Measurements from ENCODE around the gene PLIN3. TPM values are rescaled to one million over a fixed set of nuclear protein-coding genes. Genes with fewer than 3 reads are reported as not detected.

The PLIN3 gene
- total and polyA plus RNA-seq, 9 of the 15 experiments (the other 6 are each of a cell fraction or from before 2014, with no cell fraction given) = 7.5 to 75.6 (median 43.1) TPM

DNA sequence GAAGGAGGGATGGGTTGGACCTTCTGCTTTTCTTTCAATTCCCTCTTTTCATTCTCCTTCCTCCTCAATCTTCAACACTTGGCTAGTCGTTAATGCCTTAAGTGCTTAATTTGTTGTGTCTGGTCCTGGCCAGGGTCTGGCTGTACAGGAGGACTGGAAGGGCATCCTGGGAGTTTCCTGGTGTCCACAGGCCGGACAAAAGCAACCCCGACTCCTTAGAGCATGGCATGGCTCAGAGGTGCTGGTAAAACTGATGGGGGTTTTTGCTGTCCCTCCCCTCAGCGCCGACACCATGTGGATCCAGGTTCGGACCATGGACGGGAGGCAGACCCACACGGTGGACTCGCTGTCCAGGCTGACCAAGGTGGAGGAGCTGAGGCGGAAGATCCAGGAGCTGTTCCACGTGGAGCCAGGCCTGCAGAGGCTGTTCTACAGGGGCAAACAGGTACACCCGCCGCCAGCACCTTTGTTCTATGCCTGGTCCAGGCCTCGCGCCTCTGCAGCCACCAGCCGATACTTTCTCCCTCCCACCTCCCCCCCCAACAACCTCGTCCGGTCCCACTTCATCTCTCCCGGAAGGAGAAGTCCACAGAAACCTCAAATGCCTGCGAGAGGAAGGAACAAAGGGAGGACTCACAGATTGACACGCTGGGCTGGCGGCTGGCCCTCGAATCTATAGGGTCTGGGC is 43.3 kb upstream of the PLIN3 start (continued):
- TF ChIP-seq, protein P1, sequence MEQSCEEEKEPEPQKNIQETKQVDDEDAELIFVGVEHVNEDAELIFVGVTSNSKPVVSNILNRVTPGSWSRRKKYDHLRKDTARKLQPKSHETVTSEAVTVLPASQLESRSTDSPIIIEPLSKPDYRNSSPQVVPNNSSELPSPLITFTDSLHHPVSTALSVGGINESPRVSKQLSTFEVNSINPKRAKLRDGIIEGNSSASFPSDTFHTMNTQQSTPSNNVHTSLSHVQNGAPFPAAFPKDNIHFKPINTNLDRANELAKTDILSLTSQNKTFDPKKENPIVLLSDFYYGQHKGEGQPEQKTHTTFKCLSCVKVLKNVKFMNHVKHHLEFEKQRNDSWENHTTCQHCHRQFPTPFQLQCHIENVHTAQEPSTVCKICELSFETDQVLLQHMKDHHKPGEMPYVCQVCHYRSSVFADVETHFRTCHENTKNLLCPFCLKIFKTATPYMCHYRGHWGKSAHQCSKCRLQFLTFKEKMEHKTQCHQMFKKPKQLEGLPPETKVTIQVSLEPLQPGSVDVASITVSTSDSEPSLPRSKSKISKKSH (CRISPR knock-in tag; IDR thresholded peaks at IDR 0.05) = no peak
- TF ChIP-seq HDAC1 (IDR thresholded peaks at IDR 0.05) (0 out of 4 replicates have a peak, but pooled peaks of 1 of the 2 experiments have one; percentile 19), ZC3H8 (IDR thresholded peaks at IDR 0.05) (no peak), PHB (CRISPR knock-in tag; IDR thresholded peaks at IDR 0.05) (no peak), MYBL2 (IDR thresholded peaks at IDR 0.05; ENCODE audit: low read depth) (no peak), MYBL2 (CRISPR knock-in tag; IDR thresholded peaks at IDR 0.05; ENCODE audit: borderline replicate concordance) (no peak), HDGF (IDR thresholded peaks at IDR 0.05) (no peak), SIN3A (IDR thresholded peaks at IDR 0.05; ENCODE audit: borderline replicate concordance in 2 of 2, control insufficient read depth in 1 of 2, low read depth in 2 of 2, low read length in 2 of 2) (no peak), SOX6 (IDR thresholded peaks at IDR 0.05) (no peak), DNMT1 (IDR thresholded peaks at IDR 0.05) (no peak), MAFG (tag; conservative IDR thresholded peaks at IDR 0.05) (no peak), KLF1 (tag; IDR thresholded peaks at IDR 0.05) (no peak), SNIP1 (IDR thresholded peaks at IDR 0.05; ENCODE audit: low read depth) (no peak), ETV1 (tag; conservative IDR thresholded peaks at IDR 0.05; ENCODE audit: low read depth) (peak; percentile 64), CHD2 (IDR thresholded peaks at IDR 0.05; ENCODE audit: low read depth, low read length) (no peak), TRIM28 (IDR thresholded peaks at IDR 0.05) (no peak), KLF16 (IDR thresholded peaks at IDR 0.05) (no peak), NFATC3 (IDR thresholded peaks at IDR 0.05) (no peak; the same call in 1 of the 2 replicates), ZFPM2 (CRISPR knock-in tag; IDR thresholded peaks at IDR 0.05) (no peak), ETV5 (CRISPR knock-in tag; IDR thresholded peaks at IDR 0.05; ENCODE audit: low read depth) (0 out of 2 replicates have a peak, but pooled peaks have one; percentile 47)
- TF ChIP-seq, protein P2, sequence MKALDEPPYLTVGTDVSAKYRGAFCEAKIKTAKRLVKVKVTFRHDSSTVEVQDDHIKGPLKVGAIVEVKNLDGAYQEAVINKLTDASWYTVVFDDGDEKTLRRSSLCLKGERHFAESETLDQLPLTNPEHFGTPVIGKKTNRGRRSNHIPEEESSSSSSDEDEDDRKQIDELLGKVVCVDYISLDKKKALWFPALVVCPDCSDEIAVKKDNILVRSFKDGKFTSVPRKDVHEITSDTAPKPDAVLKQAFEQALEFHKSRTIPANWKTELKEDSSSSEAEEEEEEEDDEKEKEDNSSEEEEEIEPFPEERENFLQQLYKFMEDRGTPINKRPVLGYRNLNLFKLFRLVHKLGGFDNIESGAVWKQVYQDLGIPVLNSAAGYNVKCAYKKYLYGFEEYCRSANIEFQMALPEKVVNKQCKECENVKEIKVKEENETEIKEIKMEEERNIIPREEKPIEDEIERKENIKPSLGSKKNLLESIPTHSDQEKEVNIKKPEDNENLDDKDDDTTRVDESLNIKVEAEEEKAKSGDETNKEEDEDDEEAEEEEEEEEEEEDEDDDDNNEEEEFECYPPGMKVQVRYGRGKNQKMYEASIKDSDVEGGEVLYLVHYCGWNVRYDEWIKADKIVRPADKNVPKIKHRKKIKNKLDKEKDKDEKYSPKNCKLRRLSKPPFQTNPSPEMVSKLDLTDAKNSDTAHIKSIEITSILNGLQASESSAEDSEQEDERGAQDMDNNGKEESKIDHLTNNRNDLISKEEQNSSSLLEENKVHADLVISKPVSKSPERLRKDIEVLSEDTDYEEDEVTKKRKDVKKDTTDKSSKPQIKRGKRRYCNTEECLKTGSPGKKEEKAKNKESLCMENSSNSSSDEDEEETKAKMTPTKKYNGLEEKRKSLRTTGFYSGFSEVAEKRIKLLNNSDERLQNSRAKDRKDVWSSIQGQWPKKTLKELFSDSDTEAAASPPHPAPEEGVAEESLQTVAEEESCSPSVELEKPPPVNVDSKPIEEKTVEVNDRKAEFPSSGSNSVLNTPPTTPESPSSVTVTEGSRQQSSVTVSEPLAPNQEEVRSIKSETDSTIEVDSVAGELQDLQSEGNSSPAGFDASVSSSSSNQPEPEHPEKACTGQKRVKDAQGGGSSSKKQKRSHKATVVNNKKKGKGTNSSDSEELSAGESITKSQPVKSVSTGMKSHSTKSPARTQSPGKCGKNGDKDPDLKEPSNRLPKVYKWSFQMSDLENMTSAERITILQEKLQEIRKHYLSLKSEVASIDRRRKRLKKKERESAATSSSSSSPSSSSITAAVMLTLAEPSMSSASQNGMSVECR (CRISPR knock-in tag; IDR thresholded peaks at IDR 0.05) = 0 out of 2 replicates have a peak, but pooled peaks have one; percentile 52
- TF ChIP-seq, protein P3, sequence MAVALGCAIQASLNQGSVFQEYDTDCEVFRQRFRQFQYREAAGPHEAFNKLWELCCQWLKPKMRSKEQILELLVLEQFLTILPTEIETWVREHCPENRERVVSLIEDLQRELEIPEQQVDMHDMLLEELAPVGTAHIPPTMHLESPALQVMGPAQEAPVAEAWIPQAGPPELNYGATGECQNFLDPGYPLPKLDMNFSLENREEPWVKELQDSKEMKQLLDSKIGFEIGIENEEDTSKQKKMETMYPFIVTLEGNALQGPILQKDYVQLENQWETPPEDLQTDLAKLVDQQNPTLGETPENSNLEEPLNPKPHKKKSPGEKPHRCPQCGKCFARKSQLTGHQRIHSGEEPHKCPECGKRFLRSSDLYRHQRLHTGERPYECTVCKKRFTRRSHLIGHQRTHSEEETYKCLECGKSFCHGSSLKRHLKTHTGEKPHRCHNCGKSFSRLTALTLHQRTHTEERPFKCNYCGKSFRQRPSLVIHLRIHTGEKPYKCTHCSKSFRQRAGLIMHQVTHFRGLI (CRISPR knock-in tag; IDR thresholded peaks at IDR 0.05) = no peak
- TF ChIP-seq, protein P4, sequence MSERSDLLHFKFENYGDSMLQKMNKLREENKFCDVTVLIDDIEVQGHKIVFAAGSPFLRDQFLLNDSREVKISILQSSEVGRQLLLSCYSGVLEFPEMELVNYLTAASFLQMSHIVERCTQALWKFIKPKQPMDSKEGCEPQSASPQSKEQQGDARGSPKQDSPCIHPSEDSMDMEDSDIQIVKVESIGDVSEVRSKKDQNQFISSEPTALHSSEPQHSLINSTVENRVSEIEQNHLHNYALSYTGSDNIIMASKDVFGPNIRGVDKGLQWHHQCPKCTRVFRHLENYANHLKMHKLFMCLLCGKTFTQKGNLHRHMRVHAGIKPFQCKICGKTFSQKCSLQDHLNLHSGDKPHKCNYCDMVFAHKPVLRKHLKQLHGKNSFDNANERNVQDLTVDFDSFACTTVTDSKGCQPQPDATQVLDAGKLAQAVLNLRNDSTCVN (CRISPR knock-in tag; IDR thresholded peaks at IDR 0.05) = no peak

Measured in K562 (cell line).